ENCODE results near the gene MCRIP1.
A peak's percentile ranks its signal among the peaks of the same experiment; 100 is the strongest.

MCRIP1 gene, protein sequence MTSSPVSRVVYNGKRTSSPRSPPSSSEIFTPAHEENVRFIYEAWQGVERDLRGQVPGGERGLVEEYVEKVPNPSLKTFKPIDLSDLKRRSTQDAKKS

DNA sequence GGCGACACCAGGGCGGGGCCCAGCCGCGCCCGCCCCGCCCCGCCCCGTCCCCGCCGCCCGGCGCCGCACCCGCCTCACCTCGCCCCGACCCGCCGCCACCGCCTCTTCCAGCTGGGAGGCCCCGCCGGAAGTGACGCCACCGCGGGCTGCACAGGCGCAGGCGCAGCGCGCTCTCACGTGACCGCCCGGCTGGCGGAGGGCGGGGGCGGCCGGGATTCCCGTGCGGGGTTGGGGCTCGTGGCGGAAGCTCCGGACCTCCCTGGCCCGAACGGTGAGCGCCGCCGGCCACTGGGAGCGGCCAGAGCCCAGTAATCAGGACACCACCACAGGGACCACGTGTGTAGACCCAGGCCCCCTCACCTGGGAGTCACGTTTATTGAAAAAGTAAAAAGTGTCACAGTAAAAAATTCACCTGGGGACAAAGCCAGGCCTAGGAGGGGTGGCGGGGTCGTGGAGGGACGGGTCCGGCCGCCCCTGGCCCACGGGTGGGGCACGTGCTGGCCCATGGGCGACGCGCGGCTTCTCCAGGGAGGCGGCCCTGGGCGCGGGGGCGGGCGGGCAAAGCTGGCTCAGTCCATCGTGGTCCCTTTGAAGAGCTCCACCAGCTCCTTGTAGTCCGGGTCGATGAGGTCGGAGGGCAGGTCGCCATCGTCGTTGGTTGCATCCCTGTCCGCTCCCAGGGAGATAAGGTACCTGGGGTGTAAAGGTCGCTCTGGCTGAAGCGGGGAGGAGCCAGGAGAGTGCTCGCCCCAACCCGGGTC lies at the start of gene MCRIP1:
MCRIP1 (minus strand) TSS at position 132 of the 761 bp plus-strand sequence. CDS start 8,785 bp downstream, outside the sequence.
- DNase-seq: peak; percentile 97

GRCh38 chr17:81879121-81879520 lies 46.0 kb upstream of the MCRIP1 start:
- DNase-seq: no peak

DNA sequence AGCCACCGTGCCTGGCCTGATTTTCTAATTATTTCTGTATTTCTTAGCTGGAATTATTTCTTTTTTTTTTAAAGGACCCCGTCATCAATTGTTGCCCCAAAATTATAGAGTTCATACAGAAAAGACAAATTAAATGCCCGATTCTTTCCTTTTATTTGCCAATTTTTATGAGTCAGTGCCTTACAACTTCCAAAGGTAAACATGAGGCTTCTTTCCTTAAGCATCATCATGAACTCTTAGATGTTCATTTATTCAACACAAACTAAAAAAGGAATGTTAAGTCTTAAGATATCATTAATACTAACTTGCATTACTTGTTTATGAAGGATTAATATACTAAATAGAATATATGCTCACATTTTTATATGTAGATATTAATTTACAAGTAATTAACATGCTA lies 45.2 kb upstream of the MCRIP1 start:
- no peak for DNase-seq

DNA sequence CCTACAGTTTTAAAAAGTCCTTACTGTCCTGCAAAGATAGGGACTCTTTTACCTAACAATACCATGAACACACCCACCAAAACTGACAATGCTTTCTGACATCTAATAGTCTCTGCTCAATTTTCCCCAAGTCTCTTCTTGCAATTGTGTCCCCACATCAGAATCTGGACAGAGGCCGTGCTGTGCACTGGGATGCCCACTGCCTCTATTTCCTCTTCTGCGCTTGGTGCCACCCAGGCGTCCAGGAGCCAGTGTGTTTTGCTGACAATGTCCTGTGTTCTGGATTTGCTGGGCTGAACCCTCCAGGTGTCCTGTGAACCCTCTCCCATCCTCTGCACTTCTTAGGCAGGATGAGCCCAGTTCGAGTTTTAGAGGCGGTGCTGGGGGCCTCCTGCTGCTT lies 44.5 kb upstream of the MCRIP1 start:
- DNase-seq: no peak

DNA sequence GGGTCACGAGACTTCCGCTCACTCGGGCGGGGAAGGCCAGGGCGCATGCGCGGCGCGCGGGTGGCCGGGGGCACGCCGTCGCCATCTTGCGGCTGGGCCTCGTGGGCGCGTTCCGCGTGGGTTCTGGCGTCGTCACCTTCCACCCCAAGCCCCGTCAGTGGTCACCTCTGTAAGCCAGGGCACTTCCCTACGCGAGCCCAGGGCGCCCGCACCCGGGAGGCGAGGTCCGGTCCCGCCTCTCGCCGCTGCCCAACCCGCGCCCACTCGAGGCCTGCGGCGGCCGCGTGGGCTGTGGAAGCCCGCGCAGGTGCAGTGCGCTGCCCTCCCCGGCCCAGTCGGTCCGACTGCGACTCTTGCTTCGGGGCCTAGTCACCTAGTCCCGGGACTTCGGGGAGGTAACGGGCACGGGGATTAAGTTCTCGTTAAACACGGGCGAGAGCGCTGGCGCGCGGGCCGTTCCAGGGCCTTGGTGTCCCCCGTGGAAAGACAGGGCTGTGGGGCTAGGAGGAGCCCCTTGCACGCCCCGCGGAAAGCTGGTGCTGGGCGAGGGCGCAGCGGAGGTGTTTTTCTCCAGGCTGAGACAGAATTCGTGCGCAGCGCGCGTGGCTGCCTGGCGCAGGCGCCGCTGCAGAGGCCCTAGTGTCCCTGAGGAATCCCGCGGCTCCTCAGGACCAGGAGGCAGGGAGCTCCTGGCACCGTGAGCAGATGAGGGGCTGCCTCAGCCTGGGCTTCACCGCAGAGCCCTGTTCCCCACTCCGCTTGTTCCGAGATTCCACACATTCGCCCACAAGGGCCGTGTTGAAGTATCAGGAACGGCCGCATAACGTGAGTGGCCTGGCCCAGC lies 38.5 kb upstream of the MCRIP1 start:
- DNase-seq: peak; percentile 94

GRCh38 chr17:81870981-81871386 lies 37.9 kb upstream of the MCRIP1 start, which contains the start of gene ARHGDIA:
Gene ARHGDIA (minus strand): TSS chr17:81871337. CDS start chr17:81869930, 1,407 bp downstream.
- DNase-seq: no peak

GRCh38 chr17:81870131-81870980 lies 37.3 kb upstream of the MCRIP1 start:
- peak; percentile 54 for DNase-seq

GRCh38 chr17:81869221-81870130 lies 36.4 kb upstream of the MCRIP1 start:
- DNase-seq: no peak

DNA sequence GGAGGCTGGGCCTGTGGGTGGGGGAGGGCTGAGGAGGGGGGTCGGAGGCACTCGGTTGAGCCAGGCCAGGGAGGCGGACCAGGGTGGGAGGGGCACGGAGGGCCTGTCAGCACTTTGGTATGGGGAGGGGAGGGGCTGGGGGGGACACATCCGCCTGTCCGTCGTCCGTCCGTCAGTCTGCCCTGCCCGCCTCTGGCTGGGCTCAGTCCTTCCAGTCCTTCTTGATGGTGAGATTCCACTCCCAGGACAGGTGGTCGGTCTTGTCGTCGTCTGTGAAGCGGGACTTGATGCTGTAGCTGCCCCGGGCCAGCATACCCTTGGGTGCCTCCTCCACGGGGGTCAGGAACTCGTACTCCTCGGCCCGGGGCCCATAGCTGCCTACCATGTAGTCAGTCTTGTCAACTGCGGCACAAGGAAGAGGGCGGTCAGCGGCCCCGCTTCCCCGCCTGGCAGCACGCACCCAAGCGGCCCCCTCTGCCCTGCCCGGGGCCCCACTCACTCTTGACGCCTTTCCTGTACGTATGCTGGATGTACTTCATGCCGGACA lies 35.7 kb upstream of the MCRIP1 start:
- DNase-seq: no peak

GRCh38 chr17:81867991-81868673 lies 35.0 kb upstream of the MCRIP1 start:
- DNase-seq: no peak

GRCh38 chr17:81867170-81867990 lies 34.3 kb upstream of the MCRIP1 start:
- no peak for DNase-seq

- no peak for DNase-seq
These were observed 33.5 kb upstream of the MCRIP1 start for GRCh38 chr17:81866440-81867169.

DNA sequence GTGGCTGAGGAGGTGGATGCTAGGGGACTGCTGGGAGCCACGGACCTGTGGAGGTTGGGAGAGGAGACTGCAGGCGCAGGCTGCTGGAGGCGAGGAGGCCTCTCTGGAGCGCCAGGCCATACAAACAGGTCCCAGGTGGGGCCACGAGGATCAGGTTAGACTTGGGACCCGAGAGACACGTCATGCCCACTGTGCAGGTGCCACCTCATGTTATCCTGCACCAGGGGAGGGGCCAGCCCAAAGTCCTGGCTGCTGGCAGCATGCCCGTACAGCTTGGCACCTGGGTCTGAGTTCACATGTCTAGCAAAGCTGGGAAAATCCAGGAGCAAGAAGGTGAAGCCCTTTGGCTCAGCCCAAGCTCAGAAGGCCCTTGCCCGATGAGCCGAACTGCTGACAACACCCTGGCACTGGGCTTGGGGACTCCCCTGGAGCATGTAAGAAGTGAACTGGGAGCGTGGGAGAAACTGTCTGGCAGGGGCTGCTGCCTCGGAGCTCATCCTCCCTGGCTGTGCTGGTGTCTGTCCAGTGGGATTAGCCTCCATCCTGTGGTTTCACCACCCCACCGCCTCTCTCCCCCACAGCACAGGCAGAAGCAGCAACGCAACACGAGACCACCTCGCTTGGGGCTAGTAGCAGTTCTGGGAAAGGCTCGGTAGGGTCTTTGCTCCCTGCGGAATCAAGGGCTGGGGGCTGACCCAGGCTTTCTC lies 32.8 kb upstream of the MCRIP1 start:
- DNase-seq: no peak

DNA sequence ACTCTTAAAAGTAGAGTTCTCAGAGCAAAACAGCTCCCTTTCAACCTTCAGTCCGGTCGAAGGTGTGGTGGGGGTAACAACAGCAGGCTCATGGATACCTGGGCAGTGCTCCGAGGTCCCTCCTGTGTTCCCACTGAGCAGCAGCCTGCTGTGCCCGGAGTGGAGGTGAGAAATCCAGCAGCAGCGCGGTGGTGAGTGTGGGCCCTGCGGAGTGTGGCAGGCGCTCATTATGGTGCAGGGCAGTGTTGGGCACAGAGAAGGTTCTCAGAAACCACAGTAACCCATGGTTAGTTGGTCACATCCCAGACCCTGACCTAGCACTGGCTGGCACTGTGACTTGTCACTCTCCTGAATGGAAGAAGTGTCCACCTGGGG lies 32.3 kb upstream of the MCRIP1 start:
- no peak for DNase-seq

- no peak for DNase-seq
These were observed 31.0 kb upstream of the MCRIP1 start for GRCh38 chr17:81863833-81864768.

GRCh38 chr17:81863123-81863675 lies 30.1 kb upstream of the MCRIP1 start:
- no peak for DNase-seq
